Smooth muscle cell (in vitro differentiated cells): Measurements from ENCODE around the gene YES1. TPM values are rescaled to one million over a fixed set of nuclear protein-coding genes. Genes with fewer than 3 reads are reported as not detected.

Experiments used
- DNase-seq: peaks from one replicate; lab custom pipeline; 2025; ENCODE audit not compliant: unreplicated experiment; lab: John Stamatoyannopoulos, UW
- H2AFZ ChIP-seq: fragments of 200-600 bp; sonication (generic); 2 replicates; pipeline ENCODE4 v1.6.0; 2016; ENCODE audit warnings: antibody characterized with exemption, low read depth, mild to moderate bottlenecking
- H3F3A ChIP-seq: fragments of 200-600 bp; sonication (generic); 2 replicates; pipeline ENCODE4 v1.6.0; 2017; ENCODE audit warnings: antibody characterized with exemption, low read depth
- H3K27ac ChIP-seq: fragments of 200-600 bp; sonication (generic); 2 replicates; pipeline ENCODE4 v1.5.1; 2016; ENCODE audit warnings: low read depth, mild to moderate bottlenecking
- H3K27me3 ChIP-seq: fragments of 200-600 bp; sonication (generic); 2 replicates; pipeline ENCODE4 v1.6.1; 2016; ENCODE audit warnings: low read depth, mild to moderate bottlenecking
- H3K36me3 ChIP-seq: fragments of 200-600 bp; sonication (generic); 2 replicates; pipeline ENCODE4 v1.5.1; 2016; ENCODE audit warnings: low read depth
- H3K4me1 ChIP-seq: fragments of 200-600 bp; sonication (generic); 2 replicates; pipeline ENCODE4 v1.5.1; 2016; ENCODE audit warnings: low read depth
- H3K4me2 ChIP-seq: fragments of 200-600 bp; sonication (generic); 2 replicates; pipeline ENCODE4 v1.6.0; 2016; ENCODE audit warnings: mild to moderate bottlenecking
- H3K4me3 ChIP-seq: fragments of 200-600 bp; sonication (generic); 2 replicates; pipeline ENCODE4 v1.5.1; 2016; ENCODE audit warnings: mild to moderate bottlenecking
- H3K79me2 ChIP-seq: fragments of 200-600 bp; sonication (generic); 2 replicates; pipeline ENCODE4 v1.6.0; 2016; ENCODE audit warnings: low read depth, mild to moderate bottlenecking
- H3K9ac ChIP-seq: fragments of 200-600 bp; sonication (generic); 2 replicates; pipeline ENCODE4 v1.6.0; 2016; ENCODE audit warnings: low read depth
- H3K9me3 ChIP-seq: fragments of 200-600 bp; sonication (generic); replicated peaks from 2 replicates; pipeline ENCODE4 v1.5.1; 2016; ENCODE audit warnings: low read depth
- H4K20me1 ChIP-seq: fragments of 200-600 bp; sonication (generic); 2 replicates; pipeline ENCODE4 v1.6.0; 2016; ENCODE audit warnings: low read depth
- CTCF ChIP-seq: fragments of 200-600 bp; sonication (generic); IDR thresholded peaks from 2 replicates; pipeline ENCODE4 v1.5.1; 2017; ENCODE audit warnings: borderline replicate concordance, mild to moderate bottlenecking, antibody characterized with exemption; ENCODE audit not compliant: insufficient read depth, poor library complexity, severe bottlenecking
- WGBS: methylation state at CpG from one replicate; pipeline ENCODE4 v1.1.7; 2016; ENCODE audit warnings: low lambda C conversion rate; 5-methylcytosine and 5-hydroxymethylcytosine counted together
- polyA plus RNA-seq: library from polyadenylated mRNA; unstranded; fragments of >200 nt; fragmentation: Nextera tagmentation; extraction: Ambion mirVana; gene quantifications from 2 replicates; pipeline ENCODE4 v1.2.1, GENCODE V29; 2016
- small RNA-seq: library from RNA; depleted of rRNA; stranded (forward); fragments of <200 nt; gene quantifications from one replicate; pipeline ENCODE3, GENCODE V24; 2014
- total RNA-seq: library from RNA; depleted of rRNA; stranded (reverse); fragments of >200 nt; gene quantifications from 2 replicates; pipeline ENCODE4 v1.2.3, GENCODE V29; 2014

The YES1 gene
- total and polyA plus RNA-seq, 2 experiments from 2014 or later: 22.6 to 179 TPM

- no peak for DNase-seq
- Histone ChIP-seq H3K27ac (no peak overlapping the region), H3K27me3 (no peaks in the 10 kb centered on the region), H3K4me2 (no peak overlapping the region), H4K20me1 (no peaks in the 10 kb centered on the region), H2AFZ (no peak overlapping the region), H3K9me3 (no peaks in the 10 kb centered on the region), H3F3A (no peaks in the 10 kb centered on the region), H3K79me2 (no peaks in the 10 kb centered on the region), H3K4me1 (no peaks in the 10 kb centered on the region), H3K4me3 (no peak overlapping the region), H3K36me3 (no peaks in the 10 kb centered on the region), H3K9ac (no peak overlapping the region)
- TF ChIP-seq CTCF: no peak
- WGBS: 98% methylated on average over 7 of the region's 7 CpGs
These were observed 136.7 kb downstream of the YES1 start for GRCh38 chr18:675307-675706.

GRCh38 chr18:673769-674168, 138.3 kb downstream of the YES1 start:
- no peak for TF ChIP-seq CTCF

GRCh38 chr18:673317-673716, 138.7 kb downstream of the YES1 start:
- no peak for TF ChIP-seq CTCF
- no peak for DNase-seq
- Histone ChIP-seq H3K79me2 (no peaks in the 10 kb centered on the region), H4K20me1 (no peaks in the 10 kb centered on the region), H3K36me3 (no peaks in the 10 kb centered on the region), H3F3A (no peaks in the 10 kb centered on the region), H3K4me3 (no peak overlapping the region), H3K27me3 (no peaks in the 10 kb centered on the region), H2AFZ (no peak overlapping the region), H3K4me2 (no peak overlapping the region), H3K9ac (no peak overlapping the region), H3K27ac (no peak overlapping the region), H3K4me1 (no peaks in the 10 kb centered on the region), H3K9me3 (no peaks in the 10 kb centered on the region)
- 92% methylated on average over 3 of the region's 3 CpGs for WGBS

More at GRCh38 chr18:673769-674168, 138.3 kb downstream of the YES1 start:
- Histone ChIP-seq H4K20me1 (no peaks in the 10 kb centered on the region), H3F3A (no peaks in the 10 kb centered on the region), H3K4me2 (no peak overlapping the region), H3K27me3 (no peaks in the 10 kb centered on the region), H2AFZ (no peak overlapping the region), H3K4me1 (no peaks in the 10 kb centered on the region), H3K79me2 (no peaks in the 10 kb centered on the region), H3K9ac (no peak overlapping the region), H3K4me3 (no peak overlapping the region), H3K27ac (no peak overlapping the region), H3K9me3 (no peaks in the 10 kb centered on the region), H3K36me3 (no peaks in the 10 kb centered on the region)
- 96% methylated on average over 5 of the region's 5 CpGs for WGBS
- DNase-seq: no peak

Small RNA genes within 50 kb of the gene (small RNA-seq; reads per million reads assigned to genes)
- 0.08 reads per million for gene BOLA2P1
- not detected for gene RNU1-109P

Other genes with a start within 250 kb of the YES1 start
- gene CETN1, start 231.9 kb downstream of the YES1 start, total RNA-seq: not detected in 2 replicates
- not detected in 2 replicates for gene CETN1, start 231.9 kb downstream of the YES1 start, polyA plus RNA-seq
- 1.2 and 6.4 TPM in 2 replicates for gene CLUL1, start 215.3 kb downstream of the YES1 start, total RNA-seq
- gene CLUL1, start 215.3 kb downstream of the YES1 start, polyA plus RNA-seq: 1.1 and 2.2 TPM in 2 replicates
- 26.9 and 29.1 TPM in 2 replicates for gene TYMS, start 154.6 kb downstream of the YES1 start, total RNA-seq
- 77.7 and 85.3 TPM in 2 replicates for gene TYMS, start 154.6 kb downstream of the YES1 start, polyA plus RNA-seq
- gene ENOSF1, start 99.6 kb downstream of the YES1 start, total RNA-seq: 12.4 and 17.7 TPM in 2 replicates
- gene ENOSF1, start 99.6 kb downstream of the YES1 start, polyA plus RNA-seq: 6.6 and 14.4 TPM in 2 replicates
- gene ADCYAP1, start 92.6 kb upstream of the YES1 start, total RNA-seq: not detected in 2 replicates
- gene ADCYAP1, start 92.6 kb upstream of the YES1 start, polyA plus RNA-seq: not detected in 2 replicates